ENCODE measurements around the gene EEIG1. TPM values are rescaled to one million over a fixed set of nuclear protein-coding genes. Genes with fewer than 3 reads are reported as not detected.

Gene EEIG1
- total RNA-seq, 1 donor from 2014 or later, result 27.3 TPM

DNA sequence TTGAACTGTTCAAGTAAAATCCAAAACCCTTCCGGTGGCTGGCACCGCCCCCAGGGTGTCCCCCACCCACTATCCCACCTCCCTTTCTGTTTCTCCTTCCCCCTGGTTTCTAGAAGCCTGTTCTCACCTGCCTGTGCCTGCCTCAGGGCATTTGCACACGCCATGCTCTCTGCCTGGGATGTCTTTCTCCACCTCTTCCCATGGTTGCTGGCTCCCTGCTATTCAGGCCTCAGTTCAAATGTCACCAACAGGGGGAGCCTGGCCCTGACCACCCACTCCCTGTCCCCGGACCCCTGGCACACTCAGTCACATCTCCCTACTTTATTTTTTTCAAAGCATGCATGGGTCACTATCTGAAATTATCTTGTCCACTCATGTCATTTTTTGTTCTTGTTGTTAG is 39.9 kb upstream of the EEIG1 start:
- H3K36me3 Mint-ChIP-seq (ENCODE audit: low read depth, unreplicated experiment), result no peaks in the 10 kb centered on the region
- no peaks in the 10 kb centered on the region for H3K9me3 Mint-ChIP-seq (ENCODE audit: unreplicated experiment)
- TF ChIP-seq, protein P1, sequence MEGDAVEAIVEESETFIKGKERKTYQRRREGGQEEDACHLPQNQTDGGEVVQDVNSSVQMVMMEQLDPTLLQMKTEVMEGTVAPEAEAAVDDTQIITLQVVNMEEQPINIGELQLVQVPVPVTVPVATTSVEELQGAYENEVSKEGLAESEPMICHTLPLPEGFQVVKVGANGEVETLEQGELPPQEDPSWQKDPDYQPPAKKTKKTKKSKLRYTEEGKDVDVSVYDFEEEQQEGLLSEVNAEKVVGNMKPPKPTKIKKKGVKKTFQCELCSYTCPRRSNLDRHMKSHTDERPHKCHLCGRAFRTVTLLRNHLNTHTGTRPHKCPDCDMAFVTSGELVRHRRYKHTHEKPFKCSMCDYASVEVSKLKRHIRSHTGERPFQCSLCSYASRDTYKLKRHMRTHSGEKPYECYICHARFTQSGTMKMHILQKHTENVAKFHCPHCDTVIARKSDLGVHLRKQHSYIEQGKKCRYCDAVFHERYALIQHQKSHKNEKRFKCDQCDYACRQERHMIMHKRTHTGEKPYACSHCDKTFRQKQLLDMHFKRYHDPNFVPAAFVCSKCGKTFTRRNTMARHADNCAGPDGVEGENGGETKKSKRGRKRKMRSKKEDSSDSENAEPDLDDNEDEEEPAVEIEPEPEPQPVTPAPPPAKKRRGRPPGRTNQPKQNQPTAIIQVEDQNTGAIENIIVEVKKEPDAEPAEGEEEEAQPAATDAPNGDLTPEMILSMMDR (IDR thresholded peaks at IDR 0.05; ENCODE audit: unreplicated experiment), result no peak
- DNase-seq (ENCODE audit: low spot score), result no peak
- no peaks in the 10 kb centered on the region for H3K4me1 Mint-ChIP-seq (ENCODE audit: unreplicated experiment)
- H3K27ac Mint-ChIP-seq (ENCODE audit: unreplicated experiment), result no peak overlapping the region
- H3K27me3 Mint-ChIP-seq (ENCODE audit: unreplicated experiment), result peaks cover 2% of the 10 kb centered on the region
- H3K4me3 Mint-ChIP-seq (ENCODE audit: unreplicated experiment), result no peak overlapping the region

DNA sequence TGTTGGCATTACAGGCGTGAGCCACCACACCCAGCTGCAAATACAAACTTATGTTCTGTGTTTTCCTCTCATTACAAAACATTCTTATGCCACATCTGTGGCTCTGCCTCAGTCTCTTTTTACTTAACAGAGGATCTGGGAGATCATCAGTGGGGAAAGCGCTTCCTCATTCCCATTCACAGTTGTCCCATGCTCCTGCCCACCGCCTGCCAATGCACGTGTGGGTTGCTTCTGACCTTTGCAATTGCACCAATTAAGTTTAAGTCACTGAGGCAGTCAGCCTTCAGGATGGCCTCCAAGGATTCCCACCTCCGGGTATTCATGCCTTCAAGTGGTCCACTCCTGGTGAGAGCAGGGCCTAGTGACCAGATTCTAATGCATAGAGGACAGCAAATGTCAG is 34.9 kb upstream of the EEIG1 start:
- Mint-ChIP-seq H3K4me1 (ENCODE audit: unreplicated experiment) (peaks cover 13% of the 10 kb centered on the region), H3K27me3 (ENCODE audit: unreplicated experiment) (peaks cover 4% of the 10 kb centered on the region), H3K9me3 (ENCODE audit: unreplicated experiment) (no peaks in the 10 kb centered on the region), H3K36me3 (ENCODE audit: low read depth, unreplicated experiment) (no peaks in the 10 kb centered on the region), H3K27ac (ENCODE audit: unreplicated experiment) (no peak overlapping the region), H3K4me3 (ENCODE audit: unreplicated experiment) (no peak overlapping the region)
- TF ChIP-seq, protein P1 (IDR thresholded peaks at IDR 0.05; ENCODE audit: unreplicated experiment), result no peak
- DNase-seq (ENCODE audit: low spot score), result no peak

DNA sequence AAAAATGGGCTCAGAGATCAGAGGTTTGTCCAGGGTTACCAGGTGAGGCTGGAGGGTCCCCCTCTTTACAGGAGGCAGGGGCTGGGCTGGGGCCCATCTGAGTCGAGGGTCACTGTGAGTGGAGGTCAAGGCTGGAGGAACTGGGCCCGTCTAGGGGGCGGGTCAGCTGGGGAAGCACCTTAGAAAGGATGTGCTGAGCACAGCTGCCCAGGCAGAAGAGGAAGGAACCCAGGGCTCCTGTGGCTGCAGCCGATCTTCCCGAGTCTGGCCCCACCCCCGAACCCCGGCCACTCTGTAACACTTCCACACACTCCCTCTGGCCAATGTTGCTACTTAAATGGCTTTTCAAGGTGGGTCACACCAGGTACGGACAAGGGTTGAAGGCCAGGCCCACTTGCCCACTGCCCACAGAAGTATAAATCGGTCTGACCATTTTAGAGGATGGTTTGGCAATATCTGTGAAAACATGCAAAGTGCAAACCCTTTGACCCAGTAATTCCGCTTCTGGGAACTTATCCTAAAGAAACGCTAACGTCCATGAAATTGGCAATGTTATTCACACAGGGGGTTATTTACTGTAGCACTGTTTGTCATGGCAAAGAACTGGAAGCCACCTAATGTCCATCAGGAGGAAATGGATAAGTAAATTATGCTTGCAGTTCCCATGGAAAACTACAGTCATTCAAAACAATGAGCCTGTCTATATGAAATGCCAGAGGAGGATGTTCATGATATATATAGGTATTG is 30.5 kb upstream of the EEIG1 start:
- no peak for DNase-seq (ENCODE audit: low spot score)
- peak overlapping the region; percentile 57 for H3K27ac Mint-ChIP-seq (ENCODE audit: unreplicated experiment)
- no peak overlapping the region for H3K4me3 Mint-ChIP-seq (ENCODE audit: unreplicated experiment)
- H3K9me3 Mint-ChIP-seq (ENCODE audit: unreplicated experiment), result no peaks in the 10 kb centered on the region
- TF ChIP-seq, protein P1 (IDR thresholded peaks at IDR 0.05; ENCODE audit: unreplicated experiment), result no peak
- H3K36me3 Mint-ChIP-seq (ENCODE audit: low read depth, unreplicated experiment), result peaks cover 3% of the 10 kb centered on the region
- H3K4me1 Mint-ChIP-seq (ENCODE audit: unreplicated experiment), result peaks cover 29% of the 10 kb centered on the region
- H3K27me3 Mint-ChIP-seq (ENCODE audit: unreplicated experiment), result peaks cover 7% of the 10 kb centered on the region

DNA sequence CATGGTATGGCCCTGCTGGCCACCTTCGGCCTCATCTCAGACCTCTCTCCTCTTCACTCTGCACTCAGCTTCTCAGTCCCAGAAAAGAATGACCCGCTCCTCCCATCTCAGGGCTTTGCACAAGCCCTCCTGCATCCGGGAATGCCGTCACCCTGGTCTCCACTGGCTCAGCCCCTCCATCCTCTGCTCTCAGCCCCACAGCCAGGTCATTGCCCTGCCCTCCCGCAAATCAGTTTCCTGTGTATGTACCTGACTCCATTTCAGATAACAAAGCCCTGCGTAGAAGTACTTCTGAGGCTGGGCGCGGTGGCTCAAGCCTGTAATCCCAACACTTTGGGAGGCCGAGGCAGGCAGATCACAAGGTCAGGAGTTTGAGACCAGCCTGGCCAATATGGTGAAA is 28.9 kb upstream of the EEIG1 start:
- Mint-ChIP-seq H3K27me3 (ENCODE audit: unreplicated experiment) (peaks cover 7% of the 10 kb centered on the region), H3K4me1 (ENCODE audit: unreplicated experiment) (peaks cover 33% of the 10 kb centered on the region), H3K27ac (ENCODE audit: unreplicated experiment) (no peak overlapping the region), H3K9me3 (ENCODE audit: unreplicated experiment) (no peaks in the 10 kb centered on the region), H3K36me3 (ENCODE audit: low read depth, unreplicated experiment) (peaks cover 3% of the 10 kb centered on the region), H3K4me3 (ENCODE audit: unreplicated experiment) (no peak overlapping the region)
- TF ChIP-seq, protein P1 (IDR thresholded peaks at IDR 0.05; ENCODE audit: unreplicated experiment), result no peak
- no peak for DNase-seq (ENCODE audit: low spot score)

DNA sequence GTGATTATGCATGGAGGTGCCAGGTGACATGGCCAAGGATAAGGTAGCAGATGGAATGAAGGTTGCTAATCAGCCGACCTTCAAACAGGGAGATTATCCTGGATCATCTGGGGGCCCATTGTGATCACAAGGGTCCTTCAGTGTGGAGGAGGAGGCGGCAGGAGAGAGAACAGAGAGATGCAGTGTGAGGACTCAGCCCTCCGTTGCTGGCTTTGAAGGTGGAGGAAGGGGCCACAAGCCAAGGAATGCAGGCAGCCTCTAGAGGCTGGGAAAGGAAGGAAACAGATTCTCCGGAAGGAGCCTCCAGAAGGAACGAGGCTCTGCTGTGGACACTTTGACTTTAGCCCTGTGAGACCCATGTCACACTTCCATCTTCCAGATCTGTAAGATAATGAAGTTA is 27.4 kb upstream of the EEIG1 start:
- DNase-seq (ENCODE audit: low spot score), result no peak
- H3K27me3 Mint-ChIP-seq (ENCODE audit: unreplicated experiment), result peaks cover 7% of the 10 kb centered on the region
- peaks cover 3% of the 10 kb centered on the region for H3K36me3 Mint-ChIP-seq (ENCODE audit: low read depth, unreplicated experiment)
- TF ChIP-seq, protein P1 (IDR thresholded peaks at IDR 0.05; ENCODE audit: unreplicated experiment), result no peak
- no peaks in the 10 kb centered on the region for H3K9me3 Mint-ChIP-seq (ENCODE audit: unreplicated experiment)
- no peak overlapping the region for H3K4me3 Mint-ChIP-seq (ENCODE audit: unreplicated experiment)
- H3K4me1 Mint-ChIP-seq (ENCODE audit: unreplicated experiment), result peaks cover 33% of the 10 kb centered on the region
- peak overlapping the region; percentile 2 for H3K27ac Mint-ChIP-seq (ENCODE audit: unreplicated experiment)
